GM18870 (cell line): ENCODE data around the gene FAM83C.

Source experiments
- ATAC-seq: cut with Tn5 transposase; IDR thresholded peaks from one replicate; pipeline ENCODE4 v1.9.1; 2021; ENCODE audit warnings: moderate library complexity; ENCODE audit not compliant: unreplicated experiment

The FAM83C gene

GRCh38 chr20:35299780-35300179, 7.6 kb upstream of the FAM83C start:
- ATAC-seq = no peak

DNA sequence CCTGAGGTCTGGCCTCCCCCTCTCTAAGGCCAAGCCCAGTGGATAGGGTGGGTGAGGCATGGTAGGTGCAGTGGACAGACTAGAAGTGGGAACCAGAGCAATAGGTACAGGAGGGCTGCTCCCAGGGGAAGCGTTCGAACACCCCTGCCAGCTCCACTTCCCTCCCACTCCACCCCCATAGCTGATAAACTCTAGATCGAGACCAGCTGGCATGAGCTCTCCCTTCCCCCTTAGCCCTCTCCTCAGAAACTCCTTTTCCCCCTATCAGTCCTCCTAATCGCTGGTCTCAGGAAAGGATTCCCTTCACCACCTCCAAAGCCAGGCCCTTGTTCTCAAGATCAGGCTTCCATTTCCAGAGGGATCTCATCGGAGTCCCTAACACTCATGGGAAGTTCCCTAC, 6.0 kb upstream of the FAM83C start:
- no peak for ATAC-seq

GRCh38 chr20:35297740-35298139, 5.5 kb upstream of the FAM83C start:
- ATAC-seq = no peak

- no peak for ATAC-seq
Observed at GRCh38 chr20:35297155-35297554, 4.9 kb upstream of the FAM83C start.

GRCh38 chr20:35296101-35296554, 3.9 kb upstream of the FAM83C start:
- no peak for ATAC-seq

- ATAC-seq = no peak
Observed at GRCh38 chr20:35295674-35296073, 3.4 kb upstream of the FAM83C start.

DNA sequence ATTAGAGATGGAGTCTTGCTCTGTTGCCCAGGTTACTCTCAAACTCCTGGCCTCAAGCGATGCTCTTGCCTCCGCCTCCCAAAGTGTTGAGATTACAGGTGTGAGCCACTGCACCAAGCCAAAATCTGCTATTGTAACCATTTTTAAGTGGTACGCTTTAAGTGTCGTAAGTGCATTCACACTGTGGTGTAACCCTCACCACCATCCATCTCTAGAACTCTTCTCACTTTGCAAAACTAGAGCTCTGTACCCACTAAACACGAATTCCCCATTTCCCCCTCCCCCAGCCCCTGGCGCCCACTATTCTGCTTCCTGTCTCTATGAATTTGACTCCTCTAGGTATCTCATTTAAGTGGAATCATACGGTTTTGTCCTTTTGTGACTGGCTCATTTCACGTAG, 2.8 kb upstream of the FAM83C start:
- ATAC-seq = no peak

GRCh38 chr20:35294293-35294685, 2.1 kb upstream of the FAM83C start:
- no peak for ATAC-seq

DNA sequence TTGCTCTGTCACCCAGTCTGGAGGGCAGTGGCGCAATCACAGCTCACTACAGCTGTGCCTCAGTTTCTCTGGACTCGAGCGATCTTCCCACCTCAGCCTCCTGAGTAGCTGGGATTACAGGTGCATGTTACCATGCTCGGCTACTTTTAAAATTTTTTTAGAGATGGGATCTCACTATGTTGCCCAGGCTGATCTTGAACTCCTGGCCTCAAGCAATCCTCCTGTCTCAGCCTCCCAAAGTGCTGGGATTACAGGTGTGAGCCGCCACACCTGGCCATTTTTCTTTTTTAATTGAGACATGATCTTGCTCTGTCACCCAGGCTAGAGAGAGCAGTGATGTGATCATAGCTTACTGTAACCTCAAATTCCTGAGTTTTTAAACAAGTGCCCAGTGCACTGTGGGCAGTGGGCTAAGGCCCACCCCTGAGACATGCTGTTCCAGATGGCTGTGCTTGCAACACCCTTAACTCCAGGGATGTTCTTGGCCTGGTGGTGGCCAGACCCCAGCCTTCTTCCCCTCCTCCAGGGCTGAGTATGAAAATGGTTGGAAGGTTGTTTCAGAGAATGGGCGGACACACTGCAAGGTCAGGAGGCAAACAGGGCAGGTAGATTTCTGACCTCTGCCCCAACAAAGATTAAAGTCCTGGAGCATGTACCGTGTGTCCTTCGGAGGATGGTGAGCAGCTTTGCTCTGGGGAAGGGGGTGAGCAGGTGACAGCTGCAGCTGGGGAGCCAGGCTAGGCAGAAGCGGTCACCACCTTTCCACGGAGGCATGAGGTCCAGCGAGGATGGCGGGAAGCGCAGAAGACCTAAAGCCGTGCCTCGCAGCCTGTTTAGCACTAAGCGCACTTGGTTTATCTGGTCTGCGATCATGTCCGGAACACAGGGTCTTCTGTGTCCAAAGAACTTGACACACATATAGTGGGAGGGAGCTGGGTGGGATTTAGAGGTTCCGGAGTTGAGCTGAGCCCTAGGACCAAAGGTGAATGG, 1.4 kb upstream of the FAM83C start:
- no peak for ATAC-seq

GRCh38 chr20:35292504-35293285, 470 bp upstream of the FAM83C start:
- ATAC-seq = no peak

DNA sequence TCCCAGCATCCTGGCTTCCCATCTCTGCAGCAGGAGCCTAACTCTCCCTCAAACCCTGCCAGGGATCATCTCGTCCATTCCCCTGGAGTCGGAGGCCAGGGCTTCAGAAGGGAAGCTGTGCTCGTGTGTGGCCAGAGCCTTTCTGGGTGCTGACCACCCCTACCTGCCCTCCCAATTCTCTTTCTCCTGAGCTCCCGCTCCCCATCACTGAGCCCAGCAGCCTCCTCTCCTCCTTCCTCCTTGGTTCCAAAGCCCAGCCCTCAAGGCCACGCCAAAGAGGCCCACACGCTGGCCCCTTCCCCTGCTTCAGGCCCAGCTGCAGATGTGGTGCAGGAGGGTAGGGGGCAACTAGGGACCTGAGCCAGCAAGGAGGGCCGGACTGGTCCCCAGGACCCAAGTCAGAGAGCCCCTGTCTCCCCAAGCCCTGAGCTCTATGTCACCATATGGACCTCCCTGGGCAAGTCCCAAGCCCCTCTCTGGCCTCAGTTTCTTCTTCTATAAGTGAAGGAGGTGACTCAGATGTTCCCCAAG, 1.3 kb downstream of the FAM83C start:
- ATAC-seq = no peak

DNA sequence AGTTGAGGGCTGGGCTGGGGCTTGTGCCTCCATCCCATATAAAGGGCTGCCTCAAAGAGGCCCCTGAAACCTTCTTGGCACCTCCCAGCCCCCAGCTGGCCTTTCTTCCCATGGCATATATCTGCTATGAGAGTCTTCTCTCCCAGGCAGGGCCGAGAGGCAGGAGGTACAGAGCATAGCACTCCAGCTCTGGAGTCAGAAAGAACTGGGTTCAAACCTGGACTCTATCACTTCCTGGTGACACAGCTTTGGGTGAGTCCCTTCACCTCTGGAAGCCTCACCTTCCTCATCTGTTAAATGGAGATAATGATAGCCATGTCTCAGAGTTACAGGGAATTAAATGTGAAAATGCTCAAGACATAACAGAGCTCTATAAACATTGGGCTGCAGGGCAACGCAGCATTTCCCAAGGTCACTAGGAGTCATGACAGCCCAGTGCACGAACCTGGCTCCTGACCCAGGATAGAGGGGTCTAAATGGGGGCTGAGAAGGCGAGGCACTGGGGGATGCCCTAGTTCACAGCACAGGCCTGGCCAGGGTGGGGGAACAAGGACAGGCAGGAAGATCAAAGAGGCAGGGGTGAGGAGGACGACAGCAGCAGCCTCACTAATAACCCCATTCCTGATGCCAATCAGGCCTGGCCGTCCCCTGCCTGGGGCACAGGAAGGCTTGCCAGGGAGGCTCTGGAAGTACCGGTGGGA, 1.9 kb downstream of the FAM83C start:
- no peak for ATAC-seq

GRCh38 chr20:35288325-35289060, 3.7 kb downstream of the FAM83C start:
- ATAC-seq = no peak

- no peak for ATAC-seq
Observed at GRCh38 chr20:35287509-35288324, 4.5 kb downstream of the FAM83C start.

DNA sequence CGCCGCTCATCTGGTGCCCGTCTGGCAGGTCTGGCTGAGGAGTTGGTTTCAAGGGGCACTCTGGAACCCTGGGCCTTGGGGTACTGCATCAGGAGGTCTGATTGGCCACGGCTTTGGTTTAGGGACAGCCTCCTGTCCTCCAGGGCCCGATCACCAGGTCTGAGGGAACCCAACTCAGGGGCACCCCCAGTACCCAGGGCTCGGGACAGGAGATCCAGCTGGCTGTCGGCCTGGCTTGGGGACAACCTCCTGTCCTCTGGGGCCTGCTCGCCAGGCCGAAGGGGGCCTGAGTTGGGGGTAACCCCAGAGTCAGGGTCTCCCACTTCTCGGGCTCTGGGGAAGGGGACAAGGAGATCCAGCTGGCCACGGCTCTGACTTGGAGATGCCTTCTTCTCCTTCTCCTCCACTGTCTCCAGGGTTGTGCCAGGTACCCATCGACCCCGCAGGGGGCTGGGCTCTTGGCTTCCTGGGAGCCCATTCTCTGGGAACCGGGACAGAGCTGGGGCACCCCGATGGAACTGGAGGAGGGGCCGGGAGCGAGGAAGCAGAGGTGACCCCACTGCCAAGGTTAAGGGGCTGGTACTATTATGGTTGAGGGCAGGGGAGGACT, 5.2 kb downstream of the FAM83C start:
- no peak for ATAC-seq

DNA sequence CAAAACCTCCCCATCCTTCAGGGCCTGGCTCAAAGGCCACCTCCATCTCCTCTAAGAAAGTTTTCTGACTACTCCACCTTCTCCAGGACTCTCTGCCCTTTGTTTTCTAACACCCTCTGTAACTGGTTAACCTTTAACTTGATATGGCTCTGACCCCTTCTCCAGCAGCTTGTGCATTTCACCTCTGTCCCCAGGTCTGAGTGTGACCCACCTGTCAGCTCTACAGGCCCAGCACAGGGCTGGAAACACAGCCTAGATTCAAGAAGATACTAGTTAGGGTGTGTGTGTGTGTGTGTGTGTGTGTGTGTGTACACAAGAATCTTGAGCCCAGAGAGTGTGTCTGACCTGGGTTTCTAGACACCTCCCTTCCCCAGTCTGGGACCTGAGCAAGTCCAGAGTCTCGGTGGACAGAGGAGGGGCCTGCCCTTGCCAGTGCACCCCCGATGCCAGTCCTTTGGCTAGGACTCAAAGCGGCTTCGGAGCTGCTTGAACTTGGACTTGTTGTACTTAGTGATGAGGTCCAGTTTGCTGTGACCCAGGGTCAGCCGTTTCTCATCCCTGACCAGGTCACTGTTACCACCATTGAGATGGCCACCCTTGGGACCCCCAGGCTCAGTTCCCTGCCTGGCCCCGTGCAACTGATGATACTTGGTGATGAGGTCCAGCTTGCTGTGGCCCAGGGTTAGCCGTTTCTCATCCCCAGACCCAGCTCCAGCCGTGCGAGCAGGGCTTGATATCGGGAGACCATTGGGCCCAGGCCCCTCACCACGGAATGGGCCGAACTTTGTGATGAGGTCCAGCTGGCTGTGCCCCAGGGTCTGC, 5.9 kb downstream of the FAM83C start:
- no peak for ATAC-seq

DNA sequence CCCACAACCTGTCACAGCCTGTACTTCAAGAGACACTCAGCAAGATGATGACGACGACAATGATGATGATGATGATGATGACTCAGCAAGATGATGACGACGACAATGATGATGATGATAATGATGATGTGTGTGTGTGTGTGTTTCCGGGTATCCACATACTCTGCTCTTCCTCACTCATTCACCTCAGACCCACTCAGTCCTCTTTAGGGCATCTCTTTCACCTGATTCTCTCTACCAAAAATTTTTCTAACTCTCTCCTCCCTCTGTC, 6.5 kb downstream of the FAM83C start:
- no peak for ATAC-seq

DNA sequence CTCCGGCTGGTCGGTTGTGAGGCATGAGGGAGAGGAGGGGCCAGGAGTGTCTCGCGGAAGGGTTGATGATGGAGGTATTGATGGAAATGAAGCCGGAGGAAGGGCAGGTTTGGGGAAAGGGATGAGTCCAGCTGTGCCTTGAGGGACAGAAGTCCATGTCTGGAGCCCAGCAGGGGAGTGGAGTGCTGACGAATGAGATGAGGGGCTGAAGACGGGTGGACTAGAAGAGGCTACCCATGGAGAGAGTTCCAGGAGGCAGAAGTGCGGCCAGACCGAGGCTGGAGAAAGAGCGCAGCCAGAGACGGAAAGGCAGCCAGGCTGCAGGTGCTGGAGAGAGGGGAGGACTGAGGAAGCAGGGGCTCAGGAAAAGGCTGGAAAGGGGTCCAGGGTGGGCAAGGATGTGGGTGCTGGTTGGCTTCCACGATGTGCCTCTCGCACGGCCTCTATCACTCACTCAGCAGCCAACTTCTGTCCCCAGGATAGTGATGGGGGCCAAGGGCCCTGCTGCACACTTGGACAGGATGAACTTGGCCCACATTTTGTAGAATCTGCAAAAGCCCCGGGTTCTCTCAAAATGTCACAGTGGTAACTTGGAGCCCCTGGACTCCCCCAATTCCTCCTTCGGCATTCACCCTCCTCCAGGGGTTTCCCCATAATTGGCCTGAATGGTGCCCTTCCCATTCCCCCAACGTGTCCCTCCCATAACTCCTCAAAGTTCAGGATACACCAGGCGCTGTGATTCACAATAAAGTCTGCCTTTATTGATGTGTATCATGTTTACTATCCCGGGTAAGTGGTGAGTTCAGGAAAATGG, 7.0 kb downstream of the FAM83C start:
- ATAC-seq = no peak
